EL (cell line): Measurements from ENCODE around the gene SEC22A.

Experiments used
- DNase-seq: peaks from one replicate; pipeline ENCODE4 v3.0.0-alpha.2; 2016

The SEC22A gene

GRCh38 chr3:123201557-123202427 lies at the start of gene SEC22A:
SEC22A (plus strand) TSS chr3:123201943; CDS start chr3:123209218, 7,275 bp downstream.
- DNase-seq, result peak; percentile 93

GRCh38 chr3:123152687-123153086 lies 49.1 kb upstream of the SEC22A start:
- DNase-seq, result no peak

GRCh38 chr3:123153125-123154019 lies 48.4 kb upstream of the SEC22A start:
- no peak for DNase-seq

- no peak for DNase-seq
These were observed 47.4 kb upstream of the SEC22A start for GRCh38 chr3:123154020-123154985.

GRCh38 chr3:123155471-123156011 lies 46.2 kb upstream of the SEC22A start:
- no peak for DNase-seq

- DNase-seq, result no peak
These were observed 45.3 kb upstream of the SEC22A start for GRCh38 chr3:123156276-123156995.

GRCh38 chr3:123157209-123157597 lies 44.5 kb upstream of the SEC22A start:
- no peak for DNase-seq

- DNase-seq, result no peak
These were observed 44.0 kb upstream of the SEC22A start for GRCh38 chr3:123157598-123158287.

- DNase-seq, result no peak
These were observed 43.4 kb upstream of the SEC22A start for GRCh38 chr3:123158330-123158729.

- no peak for DNase-seq
These were observed 42.8 kb upstream of the SEC22A start for GRCh38 chr3:123158899-123159390.

GRCh38 chr3:123159926-123160635 lies 41.7 kb upstream of the SEC22A start:
- DNase-seq, result peak; percentile 45

- DNase-seq, result no peak
These were observed 40.6 kb upstream of the SEC22A start for GRCh38 chr3:123161167-123161566.

- no peak for DNase-seq
These were observed 38.6 kb upstream of the SEC22A start for GRCh38 chr3:123163141-123163540.

GRCh38 chr3:123165163-123165562 lies 36.6 kb upstream of the SEC22A start:
- no peak for DNase-seq

GRCh38 chr3:123167686-123168085 lies 34.1 kb upstream of the SEC22A start:
- DNase-seq, result no peak

GRCh38 chr3:123168122-123168521 lies 33.6 kb upstream of the SEC22A start:
- no peak for DNase-seq

- no peak for DNase-seq
These were observed 33.1 kb upstream of the SEC22A start for GRCh38 chr3:123168605-123169004.

GRCh38 chr3:123169492-123169929 lies 32.2 kb upstream of the SEC22A start:
- DNase-seq, result no peak

- no peak for DNase-seq
These were observed 31.8 kb upstream of the SEC22A start for GRCh38 chr3:123169930-123170329.

- DNase-seq, result no peak
These were observed 21.0 kb upstream of the SEC22A start for GRCh38 chr3:123180791-123181190.
